IMR-90 (cell line): ENCODE measurements around the gene ZMIZ2.
"Not testable (repeated sequence)": the region's sequence is repeated elsewhere in the genome, so short reads cannot be mapped to it uniquely, and the experiment has no call there.

Experiments used
- BHLHE40 ChIP-seq: fragments of 150-350 bp; IDR thresholded peaks from 2 replicates; pipeline ENCODE4 v1.6.1; 2016; ENCODE audit warnings: mild to moderate bottlenecking, low read depth, low read length
- CEBPB ChIP-seq: IDR thresholded peaks from 2 replicates; pipeline ENCODE4 v1.6.1; 2012; ENCODE audit warnings: low read depth, low read length, improper control_type of control experiment
- CHD1 ChIP-seq: IDR thresholded peaks from 2 replicates; pipeline ENCODE4 v1.6.1; 2012; ENCODE audit warnings: low read depth, low read length, improper control_type of control experiment
- CTCF ChIP-seq: conservative IDR thresholded peaks from 2 replicates; pipeline ENCODE4 v1.5.1; 2012; ENCODE audit warnings: mild to moderate bottlenecking, low read depth, low read length, improper control_type of control experiment
- ELK1 ChIP-seq: fragments of 150-350 bp; IDR thresholded peaks from 2 replicates; pipeline ENCODE4 v1.6.1; 2016; ENCODE audit warnings: low read depth, mild to moderate bottlenecking, low read length, moderate library complexity, borderline replicate concordance
- MAFK ChIP-seq: IDR thresholded peaks from 2 replicates; pipeline ENCODE4 v1.6.1; 2012; ENCODE audit warnings: low read depth, low read length, improper control_type of control experiment
- POLR2A ChIP-seq: IDR thresholded peaks from 2 replicates; pipeline ENCODE4 v1.6.1; 2012; ENCODE audit warnings: mild to moderate bottlenecking, low read depth, low read length
- RAD21 ChIP-seq: IDR thresholded peaks from 2 replicates; pipeline ENCODE4 v1.6.1; 2012; ENCODE audit warnings: low read length, improper control_type of control experiment
- RCOR1 ChIP-seq: IDR thresholded peaks from 2 replicates; pipeline ENCODE4 v1.6.1; 2012; ENCODE audit warnings: mild to moderate bottlenecking, low read length, improper control_type of control experiment; ENCODE audit not compliant: insufficient replicate concordance
- RFX5 ChIP-seq: IDR thresholded peaks from 2 replicates; pipeline ENCODE4 v1.8.0; 2012; ENCODE audit warnings: low read depth, mild to moderate bottlenecking, low read length, moderate library complexity
- USF2 ChIP-seq: fragments of 150-350 bp; IDR thresholded peaks from 2 replicates; pipeline ENCODE4 v1.6.1; 2017; ENCODE audit warnings: mild to moderate bottlenecking, antibody characterized with exemption, low read length, low read depth

GRCh38 chr7:44785218-44785617 is 36.6 kb downstream of the ZMIZ2 start:
- not testable (repeated sequence) for TF ChIP-seq CTCF, RCOR1, MAFK, RFX5, CEBPB, ELK1, POLR2A, BHLHE40, CHD1, RAD21, USF2
